CD14-positive monocyte (primary cell): ENCODE results near the gene ZEB1. TPM values are rescaled to one million over a fixed set of nuclear protein-coding genes. Genes with fewer than 3 reads are reported as not detected.

ENCODE experiments used
- DNase-seq, 3 donors: peaks; one replicate each; pipeline ENCODE4 v3.0.0-alpha.2; 2011 to 2022
- H2AFZ ChIP-seq: 2 replicates; pipeline ENCODE4 v1.6.0; 2012; ENCODE audit warnings: mild to moderate bottlenecking, low read depth, low read length, inconsistent platforms; ENCODE audit not compliant: insufficient read depth, poor library complexity, severe bottlenecking
- H3K27ac ChIP-seq, 2 donors: 1 replicate in 1 of 2; 2 replicates in 1 of 2; pipeline ENCODE4 v1.5.1; 2012 to 2013; ENCODE audit warnings: low read length in 2 of 2, control low read depth in 1 of 2, inconsistent platforms in 1 of 2, low read depth in 1 of 2, mild to moderate bottlenecking in 1 of 2
- H3K27me3 ChIP-seq, 2 donors: one replicate each; pipeline versions ENCODE4 v1.6.0 to v1.6.1; 2011 to 2013; ENCODE audit warnings: low read length in 2 of 2; ENCODE audit not compliant: control insufficient read depth in 2 of 2, insufficient read depth in 2 of 2
- H3K36me3 ChIP-seq, 2 donors: replicated peaks in 1 of 2; 1 replicate in 1 of 2; 2 replicates in 1 of 2; pipeline versions ENCODE4 v1.5.1 to v1.6.1; 2012 to 2013; ENCODE audit warnings: low read length in 2 of 2, control low read depth in 1 of 2, inconsistent platforms in 1 of 2, mild to moderate bottlenecking in 1 of 2; ENCODE audit not compliant: insufficient read depth in 2 of 2, control insufficient read depth in 1 of 2
- H3K4me1 ChIP-seq, 2 donors: 1 replicate in 1 of 2; 2 replicates in 1 of 2; pipeline versions ENCODE4 v1.5.1 to v1.6.1; 2012 to 2013; ENCODE audit warnings: low read length in 2 of 2, control low read depth in 1 of 2, inconsistent platforms in 1 of 2, mild to moderate bottlenecking in 1 of 2, moderate library complexity in 1 of 2; ENCODE audit not compliant: insufficient read depth in 2 of 2, control insufficient read depth in 1 of 2
- H3K4me2 ChIP-seq: replicated peaks from 2 replicates; pipeline ENCODE3; 2012; ENCODE audit warnings: low read length, moderate library complexity, mild to moderate bottlenecking; ENCODE audit not compliant: poor library complexity, severe bottlenecking; ENCODE audit errors: extremely low read depth
- H3K4me3 ChIP-seq, 3 experiments: fragments of 200-600 bp in 1 of 3; sonication (generic) in 1 of 3; replicated peaks in 1 of 3; 1 replicate in 2 of 3; 2 replicates in 1 of 3; pipeline ENCODE4 v1.5.1; 2011 to 2013; ENCODE audit warnings: low read length in 3 of 3, mild to moderate bottlenecking in 3 of 3, control low read depth in 2 of 3, low read depth in 2 of 3, inconsistent platforms in 1 of 3, moderate library complexity in 1 of 3
- H3K79me2 ChIP-seq: 2 replicates; pipeline ENCODE4 v1.6.0; 2012; ENCODE audit warnings: mild to moderate bottlenecking, control low read depth, inconsistent platforms, low read length, moderate library complexity; ENCODE audit not compliant: insufficient read depth
- H3K9ac ChIP-seq: 2 replicates; pipeline ENCODE4 v1.6.0; 2017; ENCODE audit warnings: low read length, mild to moderate bottlenecking; ENCODE audit not compliant: insufficient read depth, poor library complexity, severe bottlenecking
- H3K9me3 ChIP-seq, 2 donors: replicated peaks in 1 of 2; 1 replicate in 1 of 2; 2 replicates in 1 of 2; pipeline versions ENCODE4 v1.5.1 to v1.6.1; 2012 to 2013; ENCODE audit warnings: low read length in 2 of 2, control low read depth in 1 of 2; ENCODE audit not compliant: control insufficient read depth in 1 of 2, insufficient read depth in 1 of 2
- H4K20me1 ChIP-seq: 2 replicates; pipeline ENCODE4 v1.6.0; 2012; ENCODE audit warnings: mild to moderate bottlenecking, low read length, control low read depth, moderate library complexity; ENCODE audit not compliant: insufficient read depth
- H3K27ac Mint-ChIP-seq, 7 donors: one replicate each; pipeline ENCODE4 v1.8.0; 2020; ENCODE audit warnings: mild to moderate bottlenecking in 7 of 7, mixed read lengths in 7 of 7, moderate library complexity in 6 of 7, inconsistent platforms in 2 of 7
- H3K27me3 Mint-ChIP-seq, 3 donors: one replicate each; pipeline ENCODE4 v1.8.0; 2021 to 2022; ENCODE audit warnings: low read depth in 3 of 3, mild to moderate bottlenecking in 3 of 3, mixed read lengths in 3 of 3, moderate library complexity in 3 of 3, inconsistent platforms in 1 of 3
- H3K36me3 Mint-ChIP-seq, 2 donors: one replicate each; pipeline ENCODE4 v1.8.0; 2020; ENCODE audit warnings: mixed read lengths in 2 of 2, inconsistent platforms in 1 of 2, mild to moderate bottlenecking in 1 of 2
- H3K4me1 Mint-ChIP-seq: one replicate; pipeline ENCODE4 v1.8.0; 2020; ENCODE audit warnings: mild to moderate bottlenecking, mixed read lengths
- H3K4me3 Mint-ChIP-seq, 2 donors: one replicate each; pipeline ENCODE4 v1.8.0; 2020; ENCODE audit warnings: mild to moderate bottlenecking in 2 of 2, mixed read lengths in 2 of 2, moderate library complexity in 1 of 2
- H3K9me3 Mint-ChIP-seq, 7 donors: one replicate each; pipeline ENCODE4 v1.8.0; 2020 to 2022; ENCODE audit warnings: mixed read lengths in 7 of 7, mild to moderate bottlenecking in 6 of 7, moderate library complexity in 6 of 7, inconsistent platforms in 2 of 7
- whole genome bisulfite sequencing: methylation state at CpG from one replicate; pipeline ENCODE4 v1.1.5; 2013; ENCODE audit warnings: missing lambda C conversion rate; ENCODE audit not compliant: insufficient coverage; 5-methylcytosine and 5-hydroxymethylcytosine counted together
- intact Hi-C, 2 donors: fragments of 100-400 bp; cut with micrococcal nuclease; formaldehyde crosslinking; loops; one replicate each; pipeline versions ENCODE4 v1.15.0 to v1.15.1; 2023
- polyA plus RNA-seq, 3 donors: library from polyadenylated mRNA; depleted of rRNA in 1 of 3; unstranded in 2 of 3; stranded (reverse) in 1 of 3; fragments of 300-500 nt in 2 of 3; fragments of >200 nt in 1 of 3; fragmentation: Illumina TruSeq in 2 of 3; gene quantifications; 1 replicate in 2 of 3; 2 replicates in 1 of 3; pipeline ENCODE4 v1.2.3, GENCODE V29; 2012 to 2021
- TF ChIP-seq, protein P1 (sequence below): fragments of 200-600 bp; IDR thresholded peaks from one replicate; pipeline ENCODE4 v1.8.0; 2022; ENCODE audit warnings: antibody characterized with exemption, mild to moderate bottlenecking

ZEB1 gene
- polyA plus RNA-seq, 3 donors: 0.13 to 0.20 TPM; not detected in 1

DNA sequence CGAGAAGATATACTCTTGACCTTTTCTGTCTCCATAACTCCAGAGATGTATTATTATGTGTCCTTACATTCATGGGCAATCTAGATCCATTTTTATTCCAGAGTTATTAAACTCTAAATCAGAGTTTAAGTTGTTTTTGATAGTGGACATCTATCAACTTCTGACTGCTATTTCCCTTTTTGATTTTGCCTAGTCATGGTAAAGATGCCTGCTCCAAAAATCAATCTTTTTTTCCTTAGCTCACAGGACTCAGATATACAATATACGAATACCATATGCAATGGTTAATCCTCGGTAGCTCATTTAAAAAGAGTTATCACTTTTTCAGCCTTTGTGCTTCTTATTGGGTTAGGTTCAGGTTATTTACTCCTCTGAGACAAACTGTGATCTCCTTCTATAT lies 15.8 kb upstream of the ZEB1 start:
- WGBS: no CpG with 5 or more reads among the region's 3 CpGs
- intact Hi-C loops: no loop called here
- no peaks in the 10 kb centered on the region for H3K79me2 ChIP-seq
- H3K27ac Mint-ChIP-seq: no peak overlapping the region
- no peak overlapping the region for H3K4me3 Mint-ChIP-seq
- H3K27me3 ChIP-seq: no peaks in the 10 kb centered on the region
- H3K4me2 ChIP-seq: no peak overlapping the region
- no peak overlapping the region for H3K27ac ChIP-seq
- TF ChIP-seq, protein P1, sequence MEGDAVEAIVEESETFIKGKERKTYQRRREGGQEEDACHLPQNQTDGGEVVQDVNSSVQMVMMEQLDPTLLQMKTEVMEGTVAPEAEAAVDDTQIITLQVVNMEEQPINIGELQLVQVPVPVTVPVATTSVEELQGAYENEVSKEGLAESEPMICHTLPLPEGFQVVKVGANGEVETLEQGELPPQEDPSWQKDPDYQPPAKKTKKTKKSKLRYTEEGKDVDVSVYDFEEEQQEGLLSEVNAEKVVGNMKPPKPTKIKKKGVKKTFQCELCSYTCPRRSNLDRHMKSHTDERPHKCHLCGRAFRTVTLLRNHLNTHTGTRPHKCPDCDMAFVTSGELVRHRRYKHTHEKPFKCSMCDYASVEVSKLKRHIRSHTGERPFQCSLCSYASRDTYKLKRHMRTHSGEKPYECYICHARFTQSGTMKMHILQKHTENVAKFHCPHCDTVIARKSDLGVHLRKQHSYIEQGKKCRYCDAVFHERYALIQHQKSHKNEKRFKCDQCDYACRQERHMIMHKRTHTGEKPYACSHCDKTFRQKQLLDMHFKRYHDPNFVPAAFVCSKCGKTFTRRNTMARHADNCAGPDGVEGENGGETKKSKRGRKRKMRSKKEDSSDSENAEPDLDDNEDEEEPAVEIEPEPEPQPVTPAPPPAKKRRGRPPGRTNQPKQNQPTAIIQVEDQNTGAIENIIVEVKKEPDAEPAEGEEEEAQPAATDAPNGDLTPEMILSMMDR: no peak
- H3K4me3 ChIP-seq: no peak overlapping the region
- no peak overlapping the region for H3K9ac ChIP-seq
- no peak overlapping the region for H2AFZ ChIP-seq
- H3K36me3 ChIP-seq: no peaks in the 10 kb centered on the region
- peaks cover 0 to 4% (median 0%) of the 10 kb centered on the region in 3 donors for H3K27me3 Mint-ChIP-seq
- no peak for DNase-seq
- H3K4me1 Mint-ChIP-seq: peaks cover 4% of the 10 kb centered on the region
- H3K4me1 ChIP-seq: no peaks in the 10 kb centered on the region
- H3K36me3 Mint-ChIP-seq: no peaks in the 10 kb centered on the region
- no peaks in the 10 kb centered on the region for H3K9me3 ChIP-seq
- peaks cover 0 to 2% (median 0%) of the 10 kb centered on the region in 7 donors for H3K9me3 Mint-ChIP-seq
- no peaks in the 10 kb centered on the region for H4K20me1 ChIP-seq

DNA sequence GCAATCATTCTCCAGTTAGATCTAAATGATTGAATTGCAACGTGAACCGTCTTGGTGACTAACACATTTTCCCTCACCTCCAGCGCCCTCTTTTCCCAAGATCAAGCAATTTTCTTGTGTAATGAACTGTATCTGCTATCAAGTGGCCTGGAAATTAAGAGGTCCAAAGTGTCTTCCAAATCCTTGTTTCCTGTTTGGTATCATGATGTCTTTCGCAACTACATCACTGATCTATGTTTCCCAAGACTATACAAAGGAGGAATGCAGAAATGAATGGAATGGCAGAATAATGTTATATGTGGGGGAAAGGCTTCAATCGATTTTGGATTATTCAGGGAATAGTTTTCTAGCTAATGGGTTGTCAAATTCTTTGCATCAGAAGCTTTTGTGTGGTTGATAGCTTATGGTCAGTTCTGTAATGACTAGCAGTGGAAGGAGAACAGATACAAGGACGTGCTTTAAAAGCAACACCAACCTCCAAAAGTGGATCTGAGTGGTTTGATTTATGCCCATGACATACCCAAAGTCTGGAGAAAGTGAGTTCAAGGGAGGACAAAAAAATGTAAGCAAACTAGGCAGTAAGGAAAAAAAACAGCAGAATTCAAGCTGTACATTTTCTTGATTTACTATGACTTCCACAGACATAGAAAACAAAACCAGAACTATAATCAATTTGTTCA lies 14.6 kb upstream of the ZEB1 start:
- no peak overlapping the region for H3K4me3 ChIP-seq
- WGBS: no CpG with 5 or more reads among the region's 6 CpGs
- Mint-ChIP-seq H3K4me3 (no peak overlapping the region), H3K9me3 (peaks cover 0 to 2% (median 0%) of the 10 kb centered on the region in 7 donors), H3K27ac (no peak overlapping the region), H3K4me1 (peaks cover 4% of the 10 kb centered on the region), H3K36me3 (no peaks in the 10 kb centered on the region), H3K27me3 (peaks cover 0 to 4% (median 2%) of the 10 kb centered on the region in 3 donors)
- H3K4me2 ChIP-seq: no peak overlapping the region
- TF ChIP-seq, protein P1: no peak
- H3K9me3 ChIP-seq: no peaks in the 10 kb centered on the region
- H2AFZ ChIP-seq: no peak overlapping the region
- no peaks in the 10 kb centered on the region for H3K27me3 ChIP-seq
- no peak for DNase-seq
- H4K20me1 ChIP-seq: no peaks in the 10 kb centered on the region
- intact Hi-C loops: no loop called here
- no peaks in the 10 kb centered on the region for H3K36me3 ChIP-seq
- no peak overlapping the region for H3K27ac ChIP-seq
- H3K79me2 ChIP-seq: no peaks in the 10 kb centered on the region
- H3K4me1 ChIP-seq: no peaks in the 10 kb centered on the region
- no peak overlapping the region for H3K9ac ChIP-seq
